HepG2 (cell line): Measurements from ENCODE around the gene PLIN4. TPM values are rescaled to one million over a fixed set of nuclear protein-coding genes. Genes with fewer than 3 reads are reported as not detected.

ENCODE experiments used
- ATAD3A ChIP-seq: sonication (generic); formaldehyde crosslinking; IDR thresholded peaks from 2 replicates; pipeline ENCODE4 v1.4.0; 2020; ENCODE audit warnings: missing genetic modification reagents
- ATRX ChIP-seq: sonication (generic); formaldehyde crosslinking; IDR thresholded peaks from 2 replicates; pipeline ENCODE4 v1.4.0; 2020; ENCODE audit warnings: missing genetic modification reagents, borderline replicate concordance
- ELF1 ChIP-seq: sonication (generic); formaldehyde crosslinking; IDR thresholded peaks from 2 replicates; pipeline ENCODE4 v1.4.0; 2020; ENCODE audit warnings: missing genetic modification reagents
- HDAC6 ChIP-seq: fragments of 200-600 bp; sonication (generic); IDR thresholded peaks from 2 replicates; pipeline ENCODE4 v1.7.0; 2017; ENCODE audit warnings: mild to moderate bottlenecking, antibody characterized with exemption, low read length, low read depth
- HNRNPUL1 ChIP-seq: fragments of 200-400 bp; formaldehyde crosslinking; IDR thresholded peaks from 2 replicates; pipeline ENCODE4 v1.6.1; 2017; ENCODE audit warnings: low read depth, mild to moderate bottlenecking, low read length, moderate library complexity
- NFRKB ChIP-seq: fragments of 450-650 bp; IDR thresholded peaks from 2 replicates; pipeline ENCODE4 v1.6.1; 2017
- SP2 ChIP-seq: sonication (generic); formaldehyde crosslinking; IDR thresholded peaks from 2 replicates; pipeline ENCODE4 v1.5.1; 2020; ENCODE audit warnings: mild to moderate bottlenecking, missing genetic modification reagents
- SPEN ChIP-seq: sonication (generic); formaldehyde crosslinking; IDR thresholded peaks from 2 replicates; pipeline ENCODE4 v1.5.1; 2020; ENCODE audit warnings: low read depth, mild to moderate bottlenecking, missing genetic modification reagents
- YY1 ChIP-seq: IDR thresholded peaks from 2 replicates; pipeline ENCODE4 v1.6.1; 2011; ENCODE audit warnings: low read length, low read depth, moderate library complexity, mild to moderate bottlenecking; ENCODE audit not compliant: insufficient read depth, insufficient replicate concordance
- ZBTB40 ChIP-seq, 2 experiments: fragments of 450-650 bp in 1 of 2; sonication (generic) in 1 of 2; formaldehyde crosslinking in 1 of 2; IDR thresholded peaks; 2 replicates each; pipeline versions ENCODE4 v1.6.1 to v1.8.0; 2016 to 2022; ENCODE audit warnings: antibody characterized with exemption in 1 of 2, mild to moderate bottlenecking in 1 of 2, missing genetic modification reagents in 1 of 2
- ZNF335 ChIP-seq: sonication (generic); formaldehyde crosslinking; IDR thresholded peaks from 2 replicates; pipeline ENCODE4 v1.4.0; 2020; ENCODE audit warnings: missing genetic modification reagents
- ZNF562 ChIP-seq: sonication (generic); formaldehyde crosslinking; IDR thresholded peaks from 2 replicates; pipeline ENCODE4 v1.8.0; 2022; ENCODE audit warnings: missing genetic modification reagents, borderline replicate concordance
- polyA plus RNA-seq, 8 experiments: library from polyadenylated mRNA; depleted of rRNA in 3 of 8; stranded (reverse) in 7 of 8; unstranded in 1 of 8; fragments of >200 nt; fragmentation: Illumina TruSeq in 4 of 8; extraction: Trizol in 4 of 8; gene quantifications; 2 replicates each; pipeline versions ENCODE4 v1.2.1 to v1.2.3, GENCODE V29; 2011 to 2016; ENCODE audit warnings: low read depth in 4 of 8, missing spikeins in 1 of 8, mixed read lengths in 1 of 8; ENCODE audit not compliant: insufficient read depth in 1 of 8
- total RNA-seq, 5 experiments: library from RNA; depleted of rRNA; stranded (reverse); fragments of >200 nt; fragmentation: Illumina TruSeq; extraction: Trizol; gene quantifications; 2 replicates each; pipeline ENCODE4 v1.2.3, GENCODE V29; 2016; ENCODE audit warnings: low read depth in 1 of 5
- TF ChIP-seq, protein P1 (sequence below): sonication (generic); formaldehyde crosslinking; conservative IDR thresholded peaks from 2 replicates; pipeline ENCODE4 v1.8.0; 2022; ENCODE audit warnings: mild to moderate bottlenecking, moderate library complexity, missing genetic modification reagents
- TF ChIP-seq, protein P2 (sequence below): IDR thresholded peaks from 2 replicates; pipeline ENCODE4 v1.6.1; 2016; ENCODE audit warnings: low read depth

The PLIN4 gene
- total and polyA plus RNA-seq, 2 of the 13 experiments (the other 11 are each of a cell fraction or from before 2014, with no cell fraction given) = 1.1 to 1.3 TPM

DNA sequence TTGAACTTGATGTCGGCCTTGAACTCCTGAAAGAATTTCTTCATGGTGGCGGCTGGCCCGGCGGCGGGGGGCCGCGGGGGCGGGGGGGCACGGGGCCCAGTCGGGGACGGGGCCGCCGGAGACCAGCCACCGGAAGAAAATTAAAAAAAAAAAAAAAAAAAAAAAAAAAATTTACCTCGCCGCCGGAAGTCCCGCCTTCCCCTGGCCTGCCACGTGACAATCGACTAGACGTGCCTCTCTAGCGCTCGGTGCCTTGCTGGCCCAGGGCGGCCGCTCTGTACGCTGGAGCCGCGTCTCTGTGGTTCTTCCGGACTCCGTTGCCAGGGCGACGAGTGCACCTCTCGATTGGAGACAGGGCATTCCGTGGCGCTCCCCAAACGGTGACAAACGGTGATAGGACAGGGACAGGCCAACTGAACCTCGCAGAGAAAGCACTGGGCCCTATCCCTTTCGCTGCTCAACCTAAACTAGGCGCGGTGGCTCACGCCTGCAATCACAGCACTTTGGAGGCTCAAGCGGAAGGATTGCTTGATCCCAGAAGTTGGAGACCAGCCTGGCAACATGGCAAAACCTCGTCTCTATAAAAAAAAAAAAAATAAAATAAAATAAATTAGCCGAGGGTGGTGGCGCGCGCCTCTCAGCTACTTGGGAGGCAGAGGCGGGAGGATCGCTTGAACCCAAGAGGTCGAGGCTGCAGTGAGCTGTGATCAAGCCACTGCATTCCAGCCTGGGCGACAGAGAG lies 60.5 kb downstream of the PLIN4 start, which contains the start of gene UBXN6 (continued):
- TF ChIP-seq, protein P1, sequence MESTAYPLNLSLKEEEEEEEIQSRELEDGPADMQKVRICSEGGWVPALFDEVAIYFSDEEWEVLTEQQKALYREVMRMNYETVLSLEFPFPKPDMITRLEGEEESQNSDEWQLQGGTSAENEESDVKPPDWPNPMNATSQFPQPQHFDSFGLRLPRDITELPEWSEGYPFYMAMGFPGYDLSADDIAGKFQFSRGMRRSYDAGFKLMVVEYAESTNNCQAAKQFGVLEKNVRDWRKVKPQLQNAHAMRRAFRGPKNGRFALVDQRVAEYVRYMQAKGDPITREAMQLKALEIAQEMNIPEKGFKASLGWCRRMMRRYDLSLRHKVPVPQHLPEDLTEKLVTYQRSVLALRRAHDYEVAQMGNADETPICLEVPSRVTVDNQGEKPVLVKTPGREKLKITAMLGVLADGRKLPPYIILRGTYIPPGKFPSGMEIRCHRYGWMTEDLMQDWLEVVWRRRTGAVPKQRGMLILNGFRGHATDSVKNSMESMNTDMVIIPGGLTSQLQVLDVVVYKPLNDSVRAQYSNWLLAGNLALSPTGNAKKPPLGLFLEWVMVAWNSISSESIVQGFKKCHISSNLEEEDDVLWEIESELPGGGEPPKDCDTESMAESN = peak; percentile 88
- TF ChIP-seq ZBTB40 (IDR thresholded peaks at IDR 0.05) (no peak), ZBTB40 (CRISPR knock-in tag; IDR thresholded peaks at IDR 0.05) (peak; percentile 76; the same call in 1 of the 2 replicates), ZNF335 (CRISPR knock-in tag) (no peak), ZNF562 (CRISPR knock-in tag) (no peak), SP2 (peak; percentile 89), ATAD3A (CRISPR knock-in tag) (no peak), ATRX (CRISPR knock-in tag) (no peak), HDAC6 (no peak), ELF1 (CRISPR knock-in tag) (peak; percentile 95), NFRKB (no peak), HNRNPUL1 (no peak), YY1 (peak; percentile 69), SPEN (CRISPR knock-in tag) (peak; percentile 91)
- TF ChIP-seq, protein P2, sequence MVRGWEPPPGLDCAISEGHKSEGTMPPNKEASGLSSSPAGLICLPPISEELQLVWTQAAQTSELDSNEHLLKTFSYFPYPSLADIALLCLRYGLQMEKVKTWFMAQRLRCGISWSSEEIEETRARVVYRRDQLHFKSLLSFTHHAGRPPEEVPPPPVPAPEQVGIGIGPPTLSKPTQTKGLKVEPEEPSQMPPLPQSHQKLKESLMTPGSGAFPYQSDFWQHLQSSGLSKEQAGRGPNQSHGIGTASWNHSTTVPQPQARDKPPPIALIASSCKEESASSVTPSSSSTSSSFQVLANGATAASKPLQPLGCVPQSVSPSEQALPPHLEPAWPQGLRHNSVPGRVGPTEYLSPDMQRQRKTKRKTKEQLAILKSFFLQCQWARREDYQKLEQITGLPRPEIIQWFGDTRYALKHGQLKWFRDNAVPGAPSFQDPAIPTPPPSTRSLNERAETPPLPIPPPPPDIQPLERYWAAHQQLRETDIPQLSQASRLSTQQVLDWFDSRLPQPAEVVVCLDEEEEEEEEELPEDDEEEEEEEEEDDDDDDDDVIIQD (CRISPR knock-in tag) = no peak
